GM12801 (cell line): ENCODE results near the gene GPR87.

Experiments used
- CTCF ChIP-seq: IDR thresholded peaks from one replicate; pipeline ENCODE4 v1.5.1; 2011; ENCODE audit warnings: control low read depth; ENCODE audit not compliant: insufficient read length; ENCODE audit errors: extremely low read depth

The GPR87 gene

DNA sequence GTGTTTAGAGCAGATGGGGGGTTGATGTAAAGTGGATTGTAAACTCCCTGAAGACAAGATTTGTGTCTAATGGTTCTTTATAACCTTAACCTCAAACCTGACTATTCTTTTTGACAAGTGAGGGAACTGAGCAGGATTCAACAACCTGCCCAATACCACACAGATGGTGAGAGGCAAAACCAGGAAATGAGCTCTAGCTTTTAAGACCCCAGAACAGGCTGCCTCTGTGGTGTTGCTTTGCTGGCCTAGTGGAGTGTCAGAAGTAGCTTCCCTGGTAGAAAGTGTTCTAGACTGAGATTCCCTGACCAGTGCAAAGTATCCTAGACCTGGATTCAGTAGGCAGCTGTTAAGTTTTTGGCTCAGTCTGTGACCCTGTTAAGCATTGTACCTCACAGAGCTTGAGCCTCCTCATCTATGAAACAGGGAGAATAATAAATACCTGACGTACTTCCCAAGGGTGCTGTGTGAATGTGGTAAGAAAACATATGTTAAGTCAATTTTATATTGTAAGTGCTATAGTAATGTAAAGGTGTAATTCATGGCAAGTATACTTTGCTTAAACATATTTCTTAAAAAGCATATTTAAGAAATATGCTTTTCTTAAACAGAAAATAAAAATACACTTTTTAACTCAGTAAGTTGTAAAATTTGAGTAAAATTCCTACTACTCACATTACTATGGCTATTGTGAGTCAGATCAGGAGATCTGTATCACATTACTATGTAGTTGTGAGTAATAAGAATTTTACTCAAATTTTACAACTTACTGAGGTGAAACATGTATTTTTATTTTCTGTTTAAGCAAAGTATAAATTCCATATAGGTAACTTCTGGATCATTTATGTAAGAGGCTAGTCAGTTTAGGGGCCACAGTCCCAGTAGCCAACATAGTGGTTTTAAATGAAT is 8.8 kb downstream of the GPR87 start:
- no peak for TF ChIP-seq CTCF

- no peak for TF ChIP-seq CTCF
These were observed 9.5 kb downstream of the GPR87 start for GRCh38 chr3:151307131-151307530.

DNA sequence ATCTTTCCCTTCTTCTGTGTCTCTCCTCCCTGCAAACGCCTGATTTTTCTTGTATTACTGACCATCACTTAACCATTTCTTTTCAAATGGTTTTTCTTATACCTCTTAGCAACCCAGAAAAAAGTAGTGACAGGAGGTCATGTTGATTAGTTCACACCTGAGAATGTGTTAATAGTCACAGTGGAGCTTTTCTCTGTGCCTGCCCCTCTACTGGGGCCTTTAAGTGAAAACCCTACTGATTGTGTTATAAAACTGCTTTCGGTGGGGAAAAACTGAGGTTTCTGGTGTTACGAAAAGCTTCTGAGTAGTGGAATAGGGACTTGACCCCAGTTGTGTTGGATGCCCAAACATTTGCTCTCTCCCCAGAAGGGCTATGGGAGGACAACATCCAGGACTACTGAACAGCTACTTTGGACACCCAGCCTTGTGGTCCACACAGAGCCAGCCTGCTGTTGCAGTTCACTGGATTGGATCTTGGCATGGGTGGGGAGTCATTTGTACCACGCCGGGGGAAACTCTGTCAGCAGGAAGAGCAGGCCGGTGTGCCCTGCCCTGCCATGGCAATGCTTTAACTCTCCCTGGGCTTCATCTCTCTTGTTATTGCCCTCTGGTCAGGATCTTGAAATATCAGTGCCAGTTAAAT is 10.3 kb downstream of the GPR87 start:
- TF ChIP-seq CTCF = no peak

DNA sequence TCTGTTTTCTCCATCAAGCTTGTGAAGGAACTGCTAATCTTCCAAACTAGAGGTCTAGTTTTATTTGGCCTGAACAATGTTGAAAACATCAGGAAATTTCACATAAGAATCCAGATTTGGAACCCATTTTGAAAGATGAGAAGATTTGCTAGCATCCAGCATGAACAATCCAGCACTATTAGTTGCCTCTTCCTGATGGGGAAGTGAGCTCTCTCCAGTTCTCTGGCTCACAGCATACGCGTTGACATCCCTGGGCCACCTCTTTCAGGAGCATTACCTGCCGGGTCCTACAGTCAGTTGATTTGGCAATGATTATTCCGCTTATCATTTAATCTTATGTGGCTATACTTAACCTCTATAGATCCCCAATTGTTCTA is 10.9 kb downstream of the GPR87 start:
- TF ChIP-seq CTCF = no peak

DNA sequence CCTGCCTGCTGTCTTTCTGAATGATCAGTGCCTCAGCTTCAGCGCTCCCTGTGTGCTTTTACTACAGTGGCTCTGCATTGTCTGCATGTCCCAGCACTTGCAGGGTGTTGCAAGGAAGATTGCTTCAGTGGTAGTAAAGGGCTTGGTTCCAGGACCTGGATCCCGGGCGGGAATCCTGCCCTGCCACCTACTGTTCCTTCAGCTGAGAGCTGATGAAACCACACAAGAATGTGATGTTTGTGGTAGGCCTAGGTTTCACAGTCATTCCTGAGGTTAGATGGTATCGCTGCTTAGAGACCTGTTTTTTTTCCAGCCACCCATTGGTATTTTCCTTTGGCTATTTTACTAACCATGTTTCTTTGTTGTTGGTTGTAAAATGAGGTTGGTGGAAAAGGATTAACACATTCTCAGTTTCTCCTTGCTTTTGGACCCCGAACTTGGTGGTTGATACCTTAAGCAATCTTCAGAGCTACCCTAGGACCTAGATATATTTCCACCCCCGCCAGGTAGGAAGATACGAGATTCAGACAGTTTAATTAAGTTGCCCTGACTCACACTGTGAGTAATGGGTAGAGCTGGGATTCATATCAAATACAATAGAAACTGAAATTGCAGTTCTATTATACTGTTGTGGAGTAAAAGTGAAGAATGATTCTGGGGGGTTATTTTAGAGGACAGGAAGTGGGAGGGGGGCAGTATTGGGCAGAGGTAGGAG is 11.4 kb downstream of the GPR87 start:
- TF ChIP-seq CTCF = no peak

GRCh38 chr3:151303751-151304150 is 12.9 kb downstream of the GPR87 start:
- TF ChIP-seq CTCF = no peak

- TF ChIP-seq CTCF = no peak
These were observed 14.8 kb downstream of the GPR87 start for GRCh38 chr3:151301787-151302186.
